HL-60 (cell line): ENCODE results near the gene PPP1R36.
"Not testable (repeated sequence)": the region's sequence is repeated elsewhere in the genome, so short reads cannot be mapped to it uniquely, and the experiment has no call there.

Experiments used
- DNase-seq, 2 experiments: peaks; one replicate each; pipeline ENCODE4 v3.0.0-alpha.2; 2010 to 2020; ENCODE audit warnings: low read depth in 1 of 2, low spot score in 1 of 2
- H3K27ac ChIP-seq: fragments of 250-450 bp; sonication (Bioruptor Pico); replicated peaks from 2 replicates; pipeline ENCODE4 v1.5.1; 2020; ENCODE audit warnings: mild to moderate bottlenecking, moderate library complexity
- H3K27me3 ChIP-seq: fragments of 250-450 bp; sonication (Bioruptor Pico); 2 replicates; pipeline ENCODE4 v1.5.1; 2021; ENCODE audit warnings: mild to moderate bottlenecking, moderate library complexity; ENCODE audit not compliant: insufficient read depth, poor library complexity, severe bottlenecking
- H3K4me3 ChIP-seq: replicated peaks from 2 replicates; pipeline ENCODE4 v1.5.1; 2011; ENCODE audit warnings: mild to moderate bottlenecking, control low read depth, low read length; ENCODE audit not compliant: insufficient read depth
- GABPA ChIP-seq: IDR thresholded peaks from 2 replicates; pipeline ENCODE4 v1.6.1; 2012; ENCODE audit warnings: low read depth
- POLR2AphosphoS5 ChIP-seq: IDR thresholded peaks from 2 replicates; pipeline ENCODE4 v1.6.1; 2012; ENCODE audit warnings: low read depth
- SPI1 ChIP-seq: IDR thresholded peaks from 2 replicates; pipeline ENCODE4 v1.6.1; 2012; ENCODE audit warnings: low read depth, mild to moderate bottlenecking, borderline replicate concordance
- TF ChIP-seq, protein P1 (sequence below): IDR thresholded peaks from 2 replicates; pipeline ENCODE4 v1.6.1; 2012; ENCODE audit warnings: low read depth; ENCODE audit not compliant: insufficient replicate concordance
- TF ChIP-seq, protein P2 (sequence below): IDR thresholded peaks from one replicate; pipeline ENCODE4 v1.5.1; 2011; ENCODE audit warnings: low read length, control low read depth, inconsistent platforms; ENCODE audit not compliant: insufficient read depth

The PPP1R36 gene

DNA sequence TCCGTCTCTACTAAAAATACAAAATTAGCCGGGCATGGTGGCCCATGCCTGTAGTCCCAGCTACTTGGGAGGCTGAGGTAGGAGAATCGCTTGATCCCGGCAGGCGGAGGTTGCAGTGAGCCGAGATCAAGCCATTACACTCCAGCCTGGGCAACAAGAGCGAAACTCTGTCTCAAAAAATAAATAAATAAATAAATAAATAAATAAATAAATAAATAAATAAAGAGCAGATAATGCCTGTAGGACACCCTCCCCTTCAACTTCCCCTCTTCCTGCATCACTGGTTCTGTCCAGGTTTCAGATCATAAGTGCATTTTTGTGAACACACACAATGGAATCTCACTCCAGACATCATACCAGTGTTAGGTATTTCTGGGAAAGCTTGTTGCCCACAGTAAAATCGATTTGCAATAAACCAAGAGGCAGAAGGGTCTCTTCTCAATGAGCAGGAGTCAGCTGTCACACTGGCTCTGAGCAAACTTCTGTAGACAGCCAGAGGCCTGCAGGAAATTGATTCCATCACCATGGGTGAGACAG lies 68.2 kb downstream of the PPP1R36 start:
- not testable (repeated sequence) for H3K27me3 ChIP-seq, H3K27ac ChIP-seq, H3K4me3 ChIP-seq, DNase-seq

DNA sequence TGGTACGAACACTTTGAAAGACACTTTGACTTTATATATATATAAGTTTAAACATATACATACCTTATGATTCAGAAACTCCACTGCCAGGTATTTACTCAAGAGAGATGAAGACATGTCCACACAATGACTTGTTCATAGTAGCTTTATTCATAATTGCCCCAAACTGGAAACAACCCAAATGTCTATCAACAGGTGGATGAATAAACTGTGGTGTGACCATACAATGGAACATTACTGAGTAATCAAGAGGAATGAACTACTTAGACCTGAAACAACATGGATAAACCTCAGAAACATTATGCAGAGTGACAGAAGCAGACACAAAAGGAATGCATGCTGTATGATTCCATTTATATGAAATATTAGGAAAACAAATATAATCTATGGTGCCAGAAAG lies 71.1 kb downstream of the PPP1R36 start:
- H3K27me3 ChIP-seq, result no peaks in the 10 kb centered on the region
- TF ChIP-seq GABPA (no peak), POLR2AphosphoS5 (no peak), SPI1 (no peak)
- TF ChIP-seq, protein P1, sequence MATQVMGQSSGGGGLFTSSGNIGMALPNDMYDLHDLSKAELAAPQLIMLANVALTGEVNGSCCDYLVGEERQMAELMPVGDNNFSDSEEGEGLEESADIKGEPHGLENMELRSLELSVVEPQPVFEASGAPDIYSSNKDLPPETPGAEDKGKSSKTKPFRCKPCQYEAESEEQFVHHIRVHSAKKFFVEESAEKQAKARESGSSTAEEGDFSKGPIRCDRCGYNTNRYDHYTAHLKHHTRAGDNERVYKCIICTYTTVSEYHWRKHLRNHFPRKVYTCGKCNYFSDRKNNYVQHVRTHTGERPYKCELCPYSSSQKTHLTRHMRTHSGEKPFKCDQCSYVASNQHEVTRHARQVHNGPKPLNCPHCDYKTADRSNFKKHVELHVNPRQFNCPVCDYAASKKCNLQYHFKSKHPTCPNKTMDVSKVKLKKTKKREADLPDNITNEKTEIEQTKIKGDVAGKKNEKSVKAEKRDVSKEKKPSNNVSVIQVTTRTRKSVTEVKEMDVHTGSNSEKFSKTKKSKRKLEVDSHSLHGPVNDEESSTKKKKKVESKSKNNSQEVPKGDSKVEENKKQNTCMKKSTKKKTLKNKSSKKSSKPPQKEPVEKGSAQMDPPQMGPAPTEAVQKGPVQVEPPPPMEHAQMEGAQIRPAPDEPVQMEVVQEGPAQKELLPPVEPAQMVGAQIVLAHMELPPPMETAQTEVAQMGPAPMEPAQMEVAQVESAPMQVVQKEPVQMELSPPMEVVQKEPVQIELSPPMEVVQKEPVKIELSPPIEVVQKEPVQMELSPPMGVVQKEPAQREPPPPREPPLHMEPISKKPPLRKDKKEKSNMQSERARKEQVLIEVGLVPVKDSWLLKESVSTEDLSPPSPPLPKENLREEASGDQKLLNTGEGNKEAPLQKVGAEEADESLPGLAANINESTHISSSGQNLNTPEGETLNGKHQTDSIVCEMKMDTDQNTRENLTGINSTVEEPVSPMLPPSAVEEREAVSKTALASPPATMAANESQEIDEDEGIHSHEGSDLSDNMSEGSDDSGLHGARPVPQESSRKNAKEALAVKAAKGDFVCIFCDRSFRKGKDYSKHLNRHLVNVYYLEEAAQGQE, result no peak
- TF ChIP-seq, protein P2, sequence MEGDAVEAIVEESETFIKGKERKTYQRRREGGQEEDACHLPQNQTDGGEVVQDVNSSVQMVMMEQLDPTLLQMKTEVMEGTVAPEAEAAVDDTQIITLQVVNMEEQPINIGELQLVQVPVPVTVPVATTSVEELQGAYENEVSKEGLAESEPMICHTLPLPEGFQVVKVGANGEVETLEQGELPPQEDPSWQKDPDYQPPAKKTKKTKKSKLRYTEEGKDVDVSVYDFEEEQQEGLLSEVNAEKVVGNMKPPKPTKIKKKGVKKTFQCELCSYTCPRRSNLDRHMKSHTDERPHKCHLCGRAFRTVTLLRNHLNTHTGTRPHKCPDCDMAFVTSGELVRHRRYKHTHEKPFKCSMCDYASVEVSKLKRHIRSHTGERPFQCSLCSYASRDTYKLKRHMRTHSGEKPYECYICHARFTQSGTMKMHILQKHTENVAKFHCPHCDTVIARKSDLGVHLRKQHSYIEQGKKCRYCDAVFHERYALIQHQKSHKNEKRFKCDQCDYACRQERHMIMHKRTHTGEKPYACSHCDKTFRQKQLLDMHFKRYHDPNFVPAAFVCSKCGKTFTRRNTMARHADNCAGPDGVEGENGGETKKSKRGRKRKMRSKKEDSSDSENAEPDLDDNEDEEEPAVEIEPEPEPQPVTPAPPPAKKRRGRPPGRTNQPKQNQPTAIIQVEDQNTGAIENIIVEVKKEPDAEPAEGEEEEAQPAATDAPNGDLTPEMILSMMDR, result no peak
- H3K4me3 ChIP-seq, result no peak overlapping the region
- no peak for DNase-seq
- no peak overlapping the region for H3K27ac ChIP-seq

DNA sequence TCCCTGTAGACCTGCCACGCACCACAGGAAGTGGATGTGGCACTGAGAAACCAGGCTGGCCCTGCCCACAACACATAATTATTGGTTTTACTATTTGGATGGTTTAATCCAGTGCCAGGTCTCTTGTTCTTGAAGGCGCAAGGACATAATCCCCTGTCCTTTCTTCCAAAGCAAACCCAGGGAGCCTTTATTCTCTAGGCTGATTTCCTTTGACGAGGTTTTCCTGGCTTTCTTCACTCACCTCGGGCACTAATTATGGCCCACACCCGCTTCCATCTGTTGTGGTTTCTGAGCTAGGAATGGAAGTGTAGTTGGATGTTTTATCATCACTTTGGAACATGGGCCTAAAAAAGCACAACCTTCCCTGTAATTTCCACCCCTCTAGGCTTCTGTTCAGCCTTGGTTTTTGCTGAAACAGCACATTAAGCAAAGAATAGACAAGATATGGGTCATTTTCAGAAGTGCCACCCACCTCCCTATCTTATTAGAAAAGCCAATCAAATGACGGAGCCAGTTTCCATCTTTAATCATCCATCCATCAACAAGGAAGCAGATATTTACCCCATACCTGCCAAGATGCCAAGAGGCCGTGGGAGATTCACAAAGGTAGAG lies 73.9 kb downstream of the PPP1R36 start:
- TF ChIP-seq POLR2AphosphoS5 (no peak), GABPA (no peak), SPI1 (no peak)
- TF ChIP-seq, protein P1, result no peak
- TF ChIP-seq, protein P2, result no peak
- no peak overlapping the region for H3K27ac ChIP-seq
- no peaks in the 10 kb centered on the region for H3K27me3 ChIP-seq
- no peak overlapping the region for H3K4me3 ChIP-seq
- no peak for DNase-seq

DNA sequence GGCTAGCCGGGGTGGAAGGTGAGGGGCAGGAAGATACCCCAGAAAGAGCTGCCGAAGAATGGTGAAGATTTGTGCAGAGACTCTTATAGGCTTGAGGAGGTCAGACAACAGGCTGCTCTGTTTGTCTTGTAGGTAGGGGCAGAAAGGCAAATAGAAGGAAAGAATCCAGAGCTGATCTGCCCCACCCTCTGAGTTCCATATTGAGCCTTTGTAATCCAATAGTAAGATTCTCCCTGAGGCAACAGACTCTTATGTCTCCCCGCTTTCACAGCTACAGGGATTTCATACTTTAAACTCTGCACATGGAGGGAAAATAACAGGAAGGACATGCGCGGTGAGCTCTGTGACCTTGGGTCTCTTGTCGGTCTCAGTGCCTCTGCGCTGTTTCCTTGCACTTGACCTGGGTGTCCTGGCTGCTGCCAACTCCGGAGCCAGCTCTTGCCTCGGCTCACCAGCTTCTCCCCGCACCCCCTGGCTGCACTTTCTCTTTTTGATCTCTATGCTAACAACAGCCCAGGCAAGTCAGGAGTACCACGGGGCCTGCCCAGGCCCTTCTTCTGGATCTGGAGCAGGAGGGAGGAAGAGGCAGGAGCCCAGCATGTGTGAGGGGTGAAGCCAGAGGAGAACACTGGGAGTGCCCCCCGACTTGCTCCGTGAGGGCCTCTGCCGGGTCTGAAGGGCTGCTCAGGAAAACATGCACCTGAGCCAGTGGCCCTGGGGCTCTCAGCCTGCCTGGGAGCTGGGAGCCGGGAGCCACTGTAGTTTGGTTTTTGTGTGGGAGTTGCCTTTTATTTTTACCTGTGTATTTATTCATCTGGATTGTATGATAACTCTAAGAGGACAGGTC lies 75.8 kb downstream of the PPP1R36 start:
- H3K4me3 ChIP-seq, result no peak overlapping the region
- no peak for DNase-seq
- H3K27ac ChIP-seq, result no peak overlapping the region

More for the DNA sequence above, 75.8 kb downstream of the PPP1R36 start:
- TF ChIP-seq, protein P1, result no peak
- TF ChIP-seq SPI1, result no peak
- TF ChIP-seq POLR2AphosphoS5, result no peak
- TF ChIP-seq, protein P2, result no peak
- no peak for TF ChIP-seq GABPA
- H3K27me3 ChIP-seq, result no peaks in the 10 kb centered on the region
